Gastroesophageal sphincter (tissue), 3 donors: ENCODE results near the gene PDLIM7.

Source experiments
- CTCF ChIP-seq, 4 experiments: fragments of 200-600 bp in 2 of 4; fragments of 450-650 bp in 2 of 4; sonication (generic) in 1 of 4; IDR thresholded peaks; one replicate each; pipeline ENCODE4 v1.5.1; 2017 to 2019; ENCODE audit warnings: antibody characterized with exemption in 4 of 4, mild to moderate bottlenecking in 2 of 4, moderate library complexity in 2 of 4
- POLR2A ChIP-seq, 2 donors: fragments of 450-650 bp; IDR thresholded peaks; one replicate each; pipeline ENCODE4 v1.6.1; 2017; ENCODE audit warnings: antibody characterized with exemption in 2 of 2, mild to moderate bottlenecking in 2 of 2, moderate library complexity in 1 of 2

- TF ChIP-seq CTCF (IDR thresholded peaks at IDR 0.05) (no peak), POLR2A (IDR thresholded peaks at IDR 0.05) (no peak)
These were observed 9.4 kb downstream of the PDLIM7 start for GRCh38 chr5:177487975-177488374.
